HCT116 (cell line): Measurements from ENCODE around the gene EPHA4. TPM values are rescaled to one million over a fixed set of nuclear protein-coding genes. Genes with fewer than 3 reads are reported as not detected.

ENCODE experiments used
- ATAC-seq: fragments of 200-7000 bp; cut with Tn5 transposase; 2 replicates; pipeline ENCODE4 v1.9.1; 2020; ENCODE audit warnings: mild to moderate bottlenecking, moderate library complexity
- BruUV-seq: library from RNA; stranded (reverse); fragments of 400-500 nt; replicated peaks from 2 replicates; lab custom pipeline; 2021; lab: Mats Ljungman, UMichigan
- CTCF ChIA-PET: fragments of 300-600 bp; sonication (Branson Sonifier 250); formaldehyde crosslinking; loops from one replicate; lab custom pipeline; 2021; ENCODE audit warnings: antibody characterized with exemption; lab: Charles Lee
- POLR2A ChIA-PET: fragments of 300-600, 350-600 bp; sonication (Branson Sonifier 250); formaldehyde crosslinking; loops from one replicate; lab custom pipeline; 2021; ENCODE audit warnings: antibody characterized with exemption; lab: Charles Lee
- RAD21 ChIA-PET, 2 experiments: fragments of 300-600 bp; sonication (Branson Sonifier 250); formaldehyde crosslinking; loops; one replicate each; lab custom pipeline; 2023; ENCODE audit warnings: low total read pairs in 2 of 2; ENCODE audit not compliant: uncharacterized antibody in 2 of 2, unreplicated experiment in 2 of 2, low non-redundant PET in 1 of 2; lab: Charles Lee
- DNase-seq: peaks from one replicate; pipeline ENCODE4 v3.0.0-alpha.2; 2010; ENCODE audit warnings: low read depth, low spot score
- H2AFZ ChIP-seq: fragments of 200-600 bp; shearing (Covaris generic), sonication (generic); 2 replicates; pipeline ENCODE4 v1.6.1; 2017; ENCODE audit warnings: low read depth, mixed run types, mixed read lengths, antibody characterized with exemption, low read length; ENCODE audit not compliant: poor library complexity, severe bottlenecking
- H3K27ac ChIP-seq: 2 replicates; pipeline ENCODE4 v1.5.1; 2012; ENCODE audit warnings: low read depth, low read length
- H3K27me3 ChIP-seq: fragments of 200-600 bp; sonication (generic); 2 replicates; pipeline ENCODE4 v1.6.1; 2016; ENCODE audit warnings: mixed run types, low read length, mixed read lengths; ENCODE audit not compliant: insufficient read depth
- H3K36me3 ChIP-seq, 2 experiments: fragments of 200-500 bp in 1 of 2; fragments of 200-600 bp in 1 of 2; sonication (Bioruptor generic) in 1 of 2; sonication (generic) in 1 of 2; 2 replicates each; pipeline versions ENCODE4 v1.5.1 to v1.6.1; 2014 to 2016; ENCODE audit warnings: low read length in 2 of 2, inconsistent platforms in 1 of 2, mixed read lengths in 1 of 2, mixed run types in 1 of 2; ENCODE audit not compliant: insufficient read depth in 2 of 2, control insufficient read depth in 1 of 2
- H3K4me1 ChIP-seq, 2 experiments: fragments of 200-600 bp in 1 of 2; sonication (generic) in 1 of 2; 2 replicates each; pipeline versions ENCODE4 v1.5.1 to v1.6.1; 2012 to 2017; ENCODE audit warnings: low read length in 2 of 2, inconsistent platforms in 1 of 2, mild to moderate bottlenecking in 1 of 2, mixed read lengths in 1 of 2, mixed run types in 1 of 2, moderate library complexity in 1 of 2; ENCODE audit not compliant: insufficient read depth in 2 of 2, control insufficient read depth in 1 of 2
- H3K4me2 ChIP-seq: fragments of 200-600 bp; sonication (generic); 2 replicates; pipeline ENCODE4 v1.6.1; 2017; ENCODE audit warnings: mixed run types, low read length, mixed read lengths
- H3K4me3 ChIP-seq, 2 experiments: fragments of 200-600 bp in 1 of 2; sonication (generic) in 1 of 2; replicated peaks in 1 of 2; 2 replicates each; pipeline ENCODE4 v1.5.1; 2011 to 2016; ENCODE audit warnings: low read length in 2 of 2, control low read depth in 1 of 2, low read depth in 1 of 2, mild to moderate bottlenecking in 1 of 2, mixed read lengths in 1 of 2, mixed run types in 1 of 2
- H3K79me2 ChIP-seq: fragments of 200-600 bp; sonication (generic); 2 replicates; pipeline ENCODE4 v1.6.1; 2017; ENCODE audit warnings: mild to moderate bottlenecking, mixed run types, low read length, moderate library complexity, mixed read lengths; ENCODE audit not compliant: insufficient read depth
- H3K9ac ChIP-seq: fragments of 200-600 bp; sonication (generic); 2 replicates; pipeline ENCODE4 v1.6.1; 2016; ENCODE audit warnings: low read length, mixed read lengths
- H3K9me2 ChIP-seq: fragments of 200-600 bp; sonication (generic), shearing (Covaris generic); 2 replicates; pipeline ENCODE4 v1.6.1; 2017; ENCODE audit warnings: mixed run types, mild to moderate bottlenecking, moderate library complexity; ENCODE audit not compliant: insufficient read depth
- H3K9me3 ChIP-seq, 2 experiments: fragments of 200-500 bp in 1 of 2; fragments of 200-600 bp in 1 of 2; sonication (Bioruptor generic) in 1 of 2; sonication (generic) in 1 of 2; 2 replicates each; pipeline ENCODE4 v1.6.1; 2014 to 2017; ENCODE audit warnings: low read length in 2 of 2, mixed read lengths in 2 of 2, inconsistent platforms in 1 of 2, low read depth in 1 of 2, mild to moderate bottlenecking in 1 of 2, mixed run types in 1 of 2, moderate library complexity in 1 of 2; ENCODE audit not compliant: control insufficient read depth in 1 of 2, insufficient read depth in 1 of 2
- H4K20me1 ChIP-seq: fragments of 200-600 bp; sonication (generic), shearing (Covaris generic); 2 replicates; pipeline ENCODE4 v1.6.1; 2017; ENCODE audit warnings: mixed run types, mild to moderate bottlenecking, moderate library complexity; ENCODE audit not compliant: insufficient read depth
- ATF3 ChIP-seq: IDR thresholded peaks from 2 replicates; pipeline ENCODE4 v1.6.1; 2012
- CBX3 ChIP-seq: IDR thresholded peaks from 2 replicates; pipeline ENCODE4 v1.6.1; 2012; ENCODE audit warnings: low read depth
- CEBPB ChIP-seq: IDR thresholded peaks from 2 replicates; pipeline ENCODE4 v1.6.1; 2012; ENCODE audit warnings: low read depth
- EGR1 ChIP-seq: IDR thresholded peaks from 2 replicates; pipeline ENCODE4 v1.6.1; 2012; ENCODE audit warnings: low read depth
- ELF1 ChIP-seq: IDR thresholded peaks from 2 replicates; pipeline ENCODE4 v1.6.1; 2012; ENCODE audit warnings: low read depth, borderline replicate concordance
- EZH2 ChIP-seq: fragments of 200-600 bp; sonication (generic); IDR thresholded peaks from 2 replicates; pipeline ENCODE4 v1.6.1; 2017; ENCODE audit warnings: antibody characterized with exemption, mixed run types
- EZH2phosphoT487 ChIP-seq: fragments of 200-600 bp; IDR thresholded peaks from 2 replicates; pipeline ENCODE4 v1.6.1; 2018; ENCODE audit warnings: antibody characterized with exemption, borderline replicate concordance
- FOSL1 ChIP-seq: IDR thresholded peaks from 2 replicates; pipeline ENCODE4 v1.6.1; 2012; ENCODE audit warnings: low read depth
- JUND ChIP-seq: IDR thresholded peaks from 2 replicates; pipeline ENCODE4 v1.6.1; 2012
- MAX ChIP-seq: IDR thresholded peaks from 2 replicates; pipeline ENCODE4 v1.6.1; 2012
- POLR2A ChIP-seq: IDR thresholded peaks from 2 replicates; pipeline ENCODE4 v1.7.0; 2011; ENCODE audit warnings: borderline replicate concordance; ENCODE audit not compliant: insufficient read depth, insufficient read length; ENCODE audit errors: extremely low read depth
- POLR2AphosphoS5 ChIP-seq: IDR thresholded peaks from 2 replicates; pipeline ENCODE4 v1.6.1; 2011; ENCODE audit warnings: mild to moderate bottlenecking, low read depth, low read length, moderate library complexity
- RAD21 ChIP-seq: IDR thresholded peaks from 2 replicates; pipeline ENCODE4 v1.6.1; 2012; ENCODE audit warnings: low read depth, mild to moderate bottlenecking
- SIN3A ChIP-seq: IDR thresholded peaks from 2 replicates; pipeline ENCODE4 v1.6.1; 2012; ENCODE audit warnings: low read depth
- SP1 ChIP-seq: IDR thresholded peaks from 2 replicates; pipeline ENCODE4 v1.6.1; 2012; ENCODE audit warnings: low read depth
- SRF ChIP-seq: IDR thresholded peaks from 2 replicates; pipeline ENCODE4 v1.6.1; 2012; ENCODE audit warnings: low read depth
- TCF7L2 ChIP-seq: IDR thresholded peaks from 2 replicates; pipeline ENCODE4 v1.7.0; 2011; ENCODE audit warnings: borderline replicate concordance, inconsistent platforms; ENCODE audit not compliant: insufficient read depth, insufficient read length; ENCODE audit errors: extremely low read depth
- ZBTB33 ChIP-seq: IDR thresholded peaks from 2 replicates; pipeline ENCODE4 v1.6.1; 2011; ENCODE audit warnings: mild to moderate bottlenecking, low read length, moderate library complexity; ENCODE audit not compliant: insufficient replicate concordance; ENCODE audit errors: extremely low read depth
- ZNF274 ChIP-seq: fragments of 200-500 bp; sonication (Bioruptor generic); IDR thresholded peaks from 2 replicates; pipeline ENCODE4 v1.6.1; 2014; ENCODE audit warnings: mild to moderate bottlenecking, low read depth, low read length, inconsistent platforms
- intact Hi-C: fragments of 100-400 bp; cut with micrococcal nuclease; formaldehyde crosslinking; loops from 2 replicates; pipeline ENCODE4 v1.10.0; 2022
- total RNA-seq: library from RNA; stranded (reverse); gene quantifications from one replicate; pipeline ENCODE4 v1.2.1, GENCODE V29; 2021; ENCODE audit not compliant: unreplicated experiment
- TF ChIP-seq, protein P1 (sequence below): IDR thresholded peaks from 2 replicates; pipeline ENCODE4 v1.6.1; 2012; ENCODE audit warnings: low read depth

The EPHA4 gene
- total RNA-seq, 1 experiment from 2014 or later, result 3.5 TPM

- TF ChIP-seq ZNF274, result no peak
- TF ChIP-seq CEBPB, result no peak
- no peak for TF ChIP-seq RAD21
- no peak for TF ChIP-seq CBX3
- no peak for TF ChIP-seq MAX
These were observed 36.3 kb upstream of the EPHA4 start (continued) for GRCh38 chr2:221608442-221608841.

- POLR2A ChIA-PET, result no interaction called here
- TF ChIP-seq POLR2A, result no peak
- no peak for TF ChIP-seq CEBPB
- no peak for TF ChIP-seq ZBTB33
- no peak for TF ChIP-seq RAD21
- TF ChIP-seq POLR2AphosphoS5, result no peak
- TF ChIP-seq ELF1, result no peak
- no peak for TF ChIP-seq EGR1
- TF ChIP-seq FOSL1, result no peak
- TF ChIP-seq SP1, result no peak
- TF ChIP-seq MAX, result no peak
- TF ChIP-seq, protein P1, sequence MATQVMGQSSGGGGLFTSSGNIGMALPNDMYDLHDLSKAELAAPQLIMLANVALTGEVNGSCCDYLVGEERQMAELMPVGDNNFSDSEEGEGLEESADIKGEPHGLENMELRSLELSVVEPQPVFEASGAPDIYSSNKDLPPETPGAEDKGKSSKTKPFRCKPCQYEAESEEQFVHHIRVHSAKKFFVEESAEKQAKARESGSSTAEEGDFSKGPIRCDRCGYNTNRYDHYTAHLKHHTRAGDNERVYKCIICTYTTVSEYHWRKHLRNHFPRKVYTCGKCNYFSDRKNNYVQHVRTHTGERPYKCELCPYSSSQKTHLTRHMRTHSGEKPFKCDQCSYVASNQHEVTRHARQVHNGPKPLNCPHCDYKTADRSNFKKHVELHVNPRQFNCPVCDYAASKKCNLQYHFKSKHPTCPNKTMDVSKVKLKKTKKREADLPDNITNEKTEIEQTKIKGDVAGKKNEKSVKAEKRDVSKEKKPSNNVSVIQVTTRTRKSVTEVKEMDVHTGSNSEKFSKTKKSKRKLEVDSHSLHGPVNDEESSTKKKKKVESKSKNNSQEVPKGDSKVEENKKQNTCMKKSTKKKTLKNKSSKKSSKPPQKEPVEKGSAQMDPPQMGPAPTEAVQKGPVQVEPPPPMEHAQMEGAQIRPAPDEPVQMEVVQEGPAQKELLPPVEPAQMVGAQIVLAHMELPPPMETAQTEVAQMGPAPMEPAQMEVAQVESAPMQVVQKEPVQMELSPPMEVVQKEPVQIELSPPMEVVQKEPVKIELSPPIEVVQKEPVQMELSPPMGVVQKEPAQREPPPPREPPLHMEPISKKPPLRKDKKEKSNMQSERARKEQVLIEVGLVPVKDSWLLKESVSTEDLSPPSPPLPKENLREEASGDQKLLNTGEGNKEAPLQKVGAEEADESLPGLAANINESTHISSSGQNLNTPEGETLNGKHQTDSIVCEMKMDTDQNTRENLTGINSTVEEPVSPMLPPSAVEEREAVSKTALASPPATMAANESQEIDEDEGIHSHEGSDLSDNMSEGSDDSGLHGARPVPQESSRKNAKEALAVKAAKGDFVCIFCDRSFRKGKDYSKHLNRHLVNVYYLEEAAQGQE, result no peak
- TF ChIP-seq SIN3A, result no peak
- no peak for TF ChIP-seq ATF3
- TF ChIP-seq JUND, result no peak
- no peak for TF ChIP-seq TCF7L2
- no peak for TF ChIP-seq EZH2
- no peak for TF ChIP-seq SRF
- TF ChIP-seq CBX3, result no peak
- TF ChIP-seq EZH2phosphoT487, result no peak
- Histone ChIP-seq H4K20me1 (no peaks in the 10 kb centered on the region), H3K9me3 (no peaks in the 10 kb centered on the region), H3K4me3 (no peak overlapping the region), H3K36me3 (no peaks in the 10 kb centered on the region), H3K27ac (no peak overlapping the region), H3K79me2 (no peaks in the 10 kb centered on the region), H2AFZ (no peak overlapping the region), H3K27me3 (peaks cover 43% of the 10 kb centered on the region), H3K4me1 (no peaks in the 10 kb centered on the region), H3K9ac (no peak overlapping the region), H3K9me2 (no peaks in the 10 kb centered on the region), H3K4me2 (no peak overlapping the region)
- no TSS peak for BruUV-seq
- CTCF ChIA-PET, result no interaction called here
- ATAC-seq, result no peak
- intact Hi-C loops, result no loop called here
- DNase-seq, result no peak
- RAD21 ChIA-PET, result no interaction called here
These were observed 34.3 kb upstream of the EPHA4 start for GRCh38 chr2:221606424-221606823.
